Neuron (in vitro differentiated cells): ENCODE data around the gene CCDC88C.

ENCODE experiments used
- H2AFZ ChIP-seq: one replicate; pipeline ENCODE4 v1.6.1; 2013; ENCODE audit warnings: low read depth, mild to moderate bottlenecking, inconsistent platforms, low read length, moderate library complexity
- H3K27me3 ChIP-seq: one replicate; pipeline ENCODE4 v1.6.1; 2013; ENCODE audit warnings: low read length; ENCODE audit not compliant: insufficient read depth
- H3K36me3 ChIP-seq: one replicate; pipeline ENCODE4 v1.6.1; 2013; ENCODE audit warnings: low read length; ENCODE audit not compliant: insufficient read depth
- H3K4me1 ChIP-seq: one replicate; pipeline ENCODE4 v1.6.1; 2013; ENCODE audit warnings: low read length; ENCODE audit not compliant: insufficient read depth
- H3K4me3 ChIP-seq: 2 replicates; pipeline ENCODE4 v1.5.1; 2013; ENCODE audit warnings: mild to moderate bottlenecking, low read length, moderate library complexity
- H3K9me3 ChIP-seq: one replicate; pipeline ENCODE4 v1.6.1; 2013; ENCODE audit warnings: low read length

Gene CCDC88C

DNA sequence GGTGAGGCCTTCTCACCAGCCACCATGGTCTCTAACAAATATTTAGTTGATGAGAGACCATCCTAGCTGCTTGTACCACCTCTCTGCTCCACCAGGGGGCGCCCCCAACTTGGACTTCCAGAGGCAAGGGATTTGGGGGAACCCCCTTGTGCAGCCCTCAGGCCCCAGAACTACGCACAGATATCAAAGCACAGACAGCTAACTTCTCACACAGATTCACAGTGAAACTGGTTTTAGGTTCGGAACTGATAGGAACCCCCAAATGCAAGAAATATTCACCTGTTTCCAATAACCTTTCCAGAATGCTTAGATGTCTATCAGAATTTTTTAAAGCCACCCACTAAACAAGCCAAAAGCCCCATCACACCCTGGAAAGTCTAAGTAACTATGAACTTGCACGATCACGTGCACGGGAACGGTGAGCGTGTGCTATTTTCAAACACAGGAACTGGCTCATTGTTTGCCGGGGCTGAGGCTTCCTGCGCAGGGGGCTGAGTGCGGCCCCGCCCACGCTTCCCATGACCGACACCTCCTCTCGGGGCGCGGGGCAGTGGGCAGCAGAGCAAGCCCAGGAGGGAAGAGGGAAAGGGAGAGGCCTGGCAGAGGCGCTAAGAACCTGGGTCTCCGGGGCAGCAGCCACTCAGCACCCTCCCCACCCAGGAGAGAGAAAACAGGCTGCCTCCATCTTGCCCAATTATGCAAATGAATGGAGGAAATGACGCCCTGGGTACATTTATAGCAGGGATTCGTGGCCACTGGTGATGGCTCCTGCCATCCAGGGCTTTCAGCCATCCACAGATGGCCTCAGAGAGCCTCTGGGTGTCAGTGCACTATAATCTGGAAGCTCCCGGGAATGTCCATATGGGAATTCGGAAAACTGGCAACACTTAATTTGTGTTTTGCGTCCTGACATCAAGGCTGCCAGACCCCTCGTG, 93.7 kb downstream of the CCDC88C start:
- H3K36me3 ChIP-seq: peaks cover 37% of the 10 kb centered on the region
- no peak overlapping the region for H2AFZ ChIP-seq
- H3K4me3 ChIP-seq: no peak overlapping the region
- H3K4me1 ChIP-seq: no peaks in the 10 kb centered on the region
- no peaks in the 10 kb centered on the region for H3K27me3 ChIP-seq
- no peaks in the 10 kb centered on the region for H3K9me3 ChIP-seq

DNA sequence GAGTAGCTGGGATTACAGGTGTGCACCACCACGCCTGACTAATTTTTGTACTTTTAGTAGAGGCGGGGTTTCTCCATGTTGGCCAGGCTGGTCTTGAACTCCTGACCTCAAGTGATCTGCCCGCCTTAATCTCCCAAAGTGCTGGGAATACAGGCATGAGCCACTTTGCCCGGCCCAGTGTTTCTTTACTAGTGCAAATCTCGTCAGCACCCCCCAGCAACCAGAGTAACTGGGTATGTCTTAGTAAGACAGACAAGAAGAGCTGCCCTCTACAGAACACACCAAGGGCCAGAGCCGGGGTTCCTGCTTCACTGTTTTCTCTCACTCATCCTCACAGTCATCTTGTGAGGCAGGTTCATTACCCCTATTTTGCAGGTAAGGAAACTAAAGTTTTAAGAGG, 94.6 kb downstream of the CCDC88C start:
- Histone ChIP-seq H2AFZ (no peak overlapping the region), H3K4me1 (no peaks in the 10 kb centered on the region), H3K27me3 (no peaks in the 10 kb centered on the region), H3K9me3 (no peaks in the 10 kb centered on the region), H3K4me3 (no peak overlapping the region), H3K36me3 (peaks cover 44% of the 10 kb centered on the region)

GRCh38 chr14:91322623-91323022, 95.0 kb downstream of the CCDC88C start:
- H3K36me3 ChIP-seq: peaks cover 48% of the 10 kb centered on the region

DNA sequence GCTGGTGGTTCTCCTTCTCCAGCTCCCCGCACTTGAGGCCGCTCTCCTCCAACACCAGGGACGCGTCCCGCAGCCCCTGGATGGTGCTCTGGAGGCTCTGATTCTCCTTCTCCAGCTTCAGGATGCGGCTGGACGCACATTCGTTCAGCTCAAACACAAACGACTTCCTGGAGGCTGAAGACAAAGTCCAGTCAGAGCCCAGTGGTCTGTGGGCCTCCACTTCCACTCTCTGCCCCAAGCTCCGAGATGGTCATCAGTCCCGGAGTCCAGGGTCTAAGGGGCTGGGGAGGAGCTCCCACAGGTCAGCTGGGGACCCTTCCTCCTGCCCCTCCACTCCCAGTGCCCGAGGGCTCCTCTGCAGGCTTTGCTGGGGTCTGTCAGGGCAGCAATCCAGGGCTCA, 96.5 kb downstream of the CCDC88C start:
- Histone ChIP-seq H3K9me3 (peaks cover 3% of the 10 kb centered on the region), H3K36me3 (peaks cover 58% of the 10 kb centered on the region), H3K4me3 (no peak overlapping the region), H3K4me1 (no peaks in the 10 kb centered on the region), H3K27me3 (no peaks in the 10 kb centered on the region), H2AFZ (no peak overlapping the region)

More at GRCh38 chr14:91322623-91323022, 95.0 kb downstream of the CCDC88C start:
- Histone ChIP-seq H3K4me3 (no peak overlapping the region), H3K4me1 (no peaks in the 10 kb centered on the region), H3K27me3 (no peaks in the 10 kb centered on the region), H2AFZ (no peak overlapping the region), H3K9me3 (no peaks in the 10 kb centered on the region)

DNA sequence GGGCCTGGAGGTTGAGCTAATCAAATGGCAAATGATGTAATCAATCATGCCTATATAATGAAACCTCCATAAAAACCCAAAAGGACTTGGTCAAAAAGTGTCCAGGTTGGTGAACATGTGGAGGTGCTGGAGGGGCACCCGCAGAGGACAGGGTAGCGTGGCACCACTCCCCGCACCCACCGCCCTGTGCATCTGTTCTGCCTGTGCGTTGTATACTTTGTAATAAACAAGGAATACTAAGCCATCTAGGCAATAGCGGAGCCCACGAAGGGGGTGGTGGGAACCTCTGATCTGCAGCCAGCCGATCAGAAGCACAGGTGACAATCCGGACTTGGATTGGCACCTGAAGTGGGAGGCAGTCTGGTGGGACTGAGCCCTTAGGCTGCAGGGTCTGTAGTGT, 97.4 kb downstream of the CCDC88C start:
- Histone ChIP-seq H3K4me3 (no peak overlapping the region), H3K36me3 (peaks cover 65% of the 10 kb centered on the region), H3K9me3 (peaks cover 10% of the 10 kb centered on the region), H3K27me3 (no peaks in the 10 kb centered on the region), H3K4me1 (no peaks in the 10 kb centered on the region), H2AFZ (no peak overlapping the region)

DNA sequence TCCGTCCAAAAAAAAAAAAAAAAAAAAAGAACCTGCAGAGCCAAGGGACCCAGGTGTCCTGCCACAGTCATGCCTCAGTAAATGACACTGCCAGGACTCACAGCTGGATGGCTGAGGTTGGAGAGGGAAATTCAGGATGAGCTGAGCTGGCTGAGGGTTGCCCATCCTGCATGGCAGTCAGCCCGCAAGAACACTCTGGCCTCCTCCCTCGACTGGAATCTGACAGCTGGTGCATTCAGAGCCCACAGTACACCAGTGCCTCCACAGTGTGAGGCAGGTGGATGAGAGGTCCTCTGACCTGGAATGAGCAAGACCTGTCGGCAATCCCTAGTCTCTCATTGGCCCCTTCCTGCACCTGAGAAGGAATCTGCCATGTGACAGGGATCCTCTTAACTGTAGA, 98.7 kb downstream of the CCDC88C start:
- Histone ChIP-seq H2AFZ (no peak overlapping the region), H3K4me1 (no peaks in the 10 kb centered on the region), H3K4me3 (no peak overlapping the region), H3K27me3 (no peaks in the 10 kb centered on the region), H3K36me3 (peaks cover 72% of the 10 kb centered on the region), H3K9me3 (peaks cover 20% of the 10 kb centered on the region)

GRCh38 chr14:91317381-91318308, 100.0 kb downstream of the CCDC88C start:
- Histone ChIP-seq H3K4me3 (no peak overlapping the region), H3K4me1 (no peaks in the 10 kb centered on the region), H3K9me3 (peaks cover 30% of the 10 kb centered on the region), H3K36me3 (peaks cover 84% of the 10 kb centered on the region), H3K27me3 (no peaks in the 10 kb centered on the region), H2AFZ (no peak overlapping the region)

DNA sequence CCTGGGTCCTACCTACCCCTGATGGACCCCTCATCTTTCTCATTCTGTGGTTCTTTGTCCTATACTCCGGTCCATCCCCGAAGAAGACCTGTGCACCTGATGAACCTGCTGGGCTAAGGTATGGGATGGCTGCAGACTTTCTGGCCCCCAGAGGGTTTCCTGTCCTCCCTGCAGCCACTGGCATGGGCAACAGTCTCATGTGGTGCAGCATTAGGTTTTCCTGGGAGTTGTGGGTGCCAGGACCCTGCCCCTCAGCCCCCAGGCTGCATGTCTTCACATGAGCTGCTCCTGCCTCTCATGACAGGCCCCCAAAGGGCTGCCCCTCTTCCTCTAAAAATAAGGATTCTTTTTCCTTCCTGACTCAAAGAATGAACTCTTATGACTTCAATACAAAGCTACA, 100.9 kb downstream of the CCDC88C start:
- Histone ChIP-seq H3K36me3 (peaks cover 82% of the 10 kb centered on the region), H3K4me3 (no peak overlapping the region), H3K4me1 (no peaks in the 10 kb centered on the region), H3K27me3 (no peaks in the 10 kb centered on the region), H3K9me3 (peaks cover 30% of the 10 kb centered on the region), H2AFZ (no peak overlapping the region)

GRCh38 chr14:91315844-91316267, 101.8 kb downstream of the CCDC88C start:
- Histone ChIP-seq H3K9me3 (peaks cover 30% of the 10 kb centered on the region), H3K4me3 (no peak overlapping the region), H3K4me1 (no peaks in the 10 kb centered on the region), H3K36me3 (peaks cover 82% of the 10 kb centered on the region), H2AFZ (no peak overlapping the region), H3K27me3 (no peaks in the 10 kb centered on the region)

DNA sequence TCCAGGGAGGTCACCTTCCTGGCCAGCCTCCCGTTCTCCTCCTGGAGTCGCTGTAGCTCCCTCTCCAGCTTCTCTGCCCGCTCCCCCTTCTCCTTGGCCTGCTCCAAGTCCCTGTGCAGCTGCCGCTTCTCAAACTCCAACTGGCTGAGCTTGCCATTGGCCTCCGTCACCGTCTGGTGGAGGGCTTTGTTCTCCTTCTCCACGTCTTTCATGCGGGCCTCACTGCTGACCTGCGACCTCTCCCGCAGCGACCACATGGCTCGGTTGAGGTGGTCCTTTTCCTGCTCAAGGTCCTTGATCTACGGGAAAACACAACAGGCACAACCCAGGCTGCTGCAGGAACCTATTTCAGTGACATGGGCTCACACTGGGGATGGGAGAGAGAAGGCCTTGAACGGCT, 103.8 kb downstream of the CCDC88C start:
- Histone ChIP-seq H3K27me3 (no peaks in the 10 kb centered on the region), H3K36me3 (peaks cover 82% of the 10 kb centered on the region), H3K4me1 (no peaks in the 10 kb centered on the region), H3K9me3 (peaks cover 30% of the 10 kb centered on the region), H2AFZ (no peak overlapping the region), H3K4me3 (no peak overlapping the region)

- Histone ChIP-seq H3K9me3 (peaks cover 30% of the 10 kb centered on the region), H3K4me1 (no peaks in the 10 kb centered on the region), H3K27me3 (no peaks in the 10 kb centered on the region), H2AFZ (no peak overlapping the region), H3K36me3 (peaks cover 84% of the 10 kb centered on the region), H3K4me3 (no peak overlapping the region)
Observed at GRCh38 chr14:91313154-91313850, 104.3 kb downstream of the CCDC88C start.

DNA sequence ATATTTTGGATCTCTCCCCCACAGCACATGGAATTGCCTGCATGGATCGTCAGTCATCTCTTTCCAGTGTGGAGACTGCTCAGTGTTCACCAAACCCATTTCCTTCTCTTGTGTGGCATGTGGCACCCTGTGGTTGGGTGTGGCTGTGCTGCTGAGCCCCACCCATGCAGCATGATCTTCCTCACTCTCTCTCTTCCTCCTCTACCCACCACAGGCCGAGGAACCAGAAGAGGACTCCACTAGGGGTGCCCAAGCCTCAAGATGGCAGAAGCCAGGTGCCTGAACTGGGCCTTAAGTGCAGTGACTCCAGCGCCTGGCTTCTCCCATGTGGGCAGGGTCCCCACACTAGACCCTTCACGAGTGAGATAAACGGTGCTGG, 106.3 kb downstream of the CCDC88C start:
- peaks cover 27% of the 10 kb centered on the region for H3K9me3 ChIP-seq
- no peaks in the 10 kb centered on the region for H3K27me3 ChIP-seq
- no peak overlapping the region for H3K4me3 ChIP-seq
- H2AFZ ChIP-seq: no peak overlapping the region
- H3K4me1 ChIP-seq: no peaks in the 10 kb centered on the region
- peaks cover 85% of the 10 kb centered on the region for H3K36me3 ChIP-seq
